SH-SY5Y (cell line): ENCODE data around the gene ACOX3.

ENCODE experiments used
- GATA2 ChIP-seq: IDR thresholded peaks from 2 replicates; pipeline ENCODE4 v1.6.1; 2011; ENCODE audit warnings: mild to moderate bottlenecking, low read depth, low read length
- GATA3 ChIP-seq: IDR thresholded peaks from 2 replicates; pipeline ENCODE4 v1.6.1; 2011; ENCODE audit warnings: low read depth, mild to moderate bottlenecking, low read length, moderate library complexity

The ACOX3 gene

DNA sequence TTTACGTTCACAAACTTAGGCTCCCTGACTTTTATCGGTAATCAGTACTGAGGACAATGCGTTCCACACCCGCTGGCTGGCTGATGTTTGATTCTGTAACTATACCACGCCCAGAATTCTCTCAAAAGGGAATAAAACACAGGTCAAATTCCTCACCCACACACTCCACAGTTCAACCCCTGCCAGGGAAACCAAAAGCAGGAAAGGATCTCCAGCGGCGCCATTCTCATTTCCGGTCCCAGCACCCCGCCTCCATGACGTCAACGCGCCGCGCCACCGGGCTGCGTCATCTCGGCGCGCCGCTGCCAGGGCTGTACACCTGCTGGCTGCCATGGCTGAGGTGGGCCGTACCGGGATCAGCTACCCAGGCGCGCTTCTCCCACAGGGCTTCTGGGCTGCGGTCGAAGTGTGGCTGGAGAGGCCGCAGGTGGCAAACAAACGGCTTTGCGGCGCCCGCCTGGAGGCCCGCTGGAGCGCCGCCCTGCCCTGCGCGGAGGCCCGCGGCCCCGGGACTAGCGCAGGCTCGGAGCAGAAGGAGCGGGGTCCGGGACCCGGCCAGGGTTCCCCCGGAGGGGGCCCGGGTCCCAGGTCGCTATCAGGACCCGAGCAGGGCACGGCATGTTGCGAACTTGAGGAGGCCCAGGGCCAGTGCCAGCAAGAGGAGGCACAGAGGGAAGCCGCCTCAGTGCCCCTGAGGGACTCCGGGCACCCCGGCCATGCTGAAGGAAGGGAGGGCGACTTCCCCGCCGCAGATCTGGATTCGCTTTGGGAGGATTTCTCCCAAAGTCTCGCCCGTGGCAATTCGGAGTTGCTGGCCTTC, at the start of gene ACOX3, which contains the start of gene TRMT44:
TSS of gene ACOX3 (minus strand) at position 232 of the 820 bp plus-strand sequence. CDS start 24,202 bp downstream, outside the sequence.
TSS of gene TRMT44 (plus strand) at position 286 of the 820 bp plus-strand sequence. CDS start at position 332, 46 bp downstream.
- no peak for TF ChIP-seq GATA2
- TF ChIP-seq GATA3 = no peak

DNA sequence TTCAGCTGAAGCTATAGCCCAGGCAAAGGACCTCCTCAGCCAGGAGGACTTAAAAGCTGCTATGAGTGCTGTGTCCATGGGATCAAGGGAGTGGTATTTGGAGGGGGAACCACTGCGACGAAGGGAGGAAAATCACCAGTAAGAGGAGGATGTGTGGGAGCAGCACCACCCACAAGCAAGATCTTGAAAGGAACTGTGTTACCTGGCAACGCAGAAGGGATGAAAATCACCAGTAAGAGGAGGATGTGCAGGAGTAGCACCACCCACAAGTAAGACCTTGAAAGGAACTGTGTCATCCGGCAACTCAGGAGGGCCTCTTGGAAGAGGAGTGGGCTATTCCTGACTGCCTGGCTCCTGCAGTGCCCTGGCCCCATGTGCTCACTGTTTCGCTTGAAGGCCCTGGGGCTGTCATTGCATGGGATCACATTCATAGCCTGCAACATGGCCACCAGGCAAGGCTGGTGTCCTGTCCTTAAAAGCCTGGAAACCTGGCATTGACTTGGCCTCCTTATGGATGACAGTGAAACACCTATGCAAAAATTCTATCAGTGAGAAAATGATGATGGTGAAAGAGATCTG, 48.4 kb upstream of the ACOX3 start:
- TF ChIP-seq GATA3 (no peak), GATA2 (no peak)

DNA sequence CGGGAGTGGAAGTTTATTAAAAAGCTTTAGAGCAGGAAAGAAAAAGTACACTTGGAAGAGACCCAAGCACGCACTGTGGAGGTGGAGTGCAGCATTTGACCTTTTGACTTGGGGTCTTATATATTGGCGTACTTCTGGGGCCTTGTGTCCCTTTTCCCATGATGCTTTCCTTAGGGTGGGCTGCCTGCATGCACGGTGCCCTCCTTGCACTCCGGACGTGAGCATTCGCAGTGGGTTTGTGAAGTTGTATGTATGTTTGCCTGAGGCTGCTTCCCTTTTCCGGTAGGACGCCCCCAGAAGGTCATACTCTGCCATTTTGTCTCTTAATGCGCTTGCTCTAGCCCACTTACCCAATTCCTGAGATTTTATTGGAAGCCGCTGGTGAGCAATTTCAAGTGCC, 39.7 kb upstream of the ACOX3 start:
- TF ChIP-seq GATA2 (no peak), GATA3 (no peak)

DNA sequence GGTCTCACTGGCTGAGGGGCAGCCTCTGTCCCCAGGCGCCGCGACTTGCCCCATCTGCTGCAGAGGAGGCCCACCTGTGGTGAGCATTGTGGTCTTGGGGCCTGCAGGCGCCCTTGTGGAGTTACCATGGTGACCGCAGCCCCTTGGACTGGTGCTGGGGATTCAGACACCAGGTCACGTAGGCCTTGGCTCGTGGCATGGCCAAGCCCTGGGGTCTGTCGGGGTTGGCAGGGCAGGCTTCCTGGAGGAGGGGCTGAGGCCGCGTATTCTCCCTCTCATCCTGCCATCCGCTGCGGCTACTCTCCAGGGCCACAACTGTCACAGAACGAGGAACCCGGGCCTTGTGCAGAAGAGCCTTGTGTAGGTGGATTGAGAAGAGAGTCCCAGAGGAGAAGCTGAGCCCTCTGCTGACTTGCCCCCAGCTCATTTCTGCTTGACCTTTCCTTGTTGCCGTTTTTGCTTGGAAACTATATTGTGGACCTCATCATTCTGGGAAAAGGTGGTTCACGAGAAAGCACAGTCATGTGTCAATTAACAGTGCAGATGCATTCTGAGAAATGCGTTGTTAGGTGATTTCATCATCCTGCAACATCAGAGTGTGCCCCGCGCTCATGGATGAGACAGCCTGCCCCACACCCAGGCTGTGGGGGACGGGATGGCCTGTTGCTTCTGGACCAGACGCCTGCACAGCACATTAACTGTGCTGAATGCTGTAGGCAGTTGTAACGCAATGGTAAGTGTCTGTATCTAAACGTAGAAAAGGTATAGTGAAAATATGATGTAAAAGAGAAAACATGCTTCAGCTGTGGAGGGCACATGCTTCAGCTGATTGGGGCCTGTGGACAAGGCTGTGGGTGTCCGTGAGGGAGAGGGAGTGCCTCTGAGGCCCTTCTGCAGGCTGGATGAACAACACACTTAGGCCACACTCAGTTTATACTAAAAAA, 38.5 kb upstream of the ACOX3 start:
- no peak for TF ChIP-seq GATA2
- no peak for TF ChIP-seq GATA3

DNA sequence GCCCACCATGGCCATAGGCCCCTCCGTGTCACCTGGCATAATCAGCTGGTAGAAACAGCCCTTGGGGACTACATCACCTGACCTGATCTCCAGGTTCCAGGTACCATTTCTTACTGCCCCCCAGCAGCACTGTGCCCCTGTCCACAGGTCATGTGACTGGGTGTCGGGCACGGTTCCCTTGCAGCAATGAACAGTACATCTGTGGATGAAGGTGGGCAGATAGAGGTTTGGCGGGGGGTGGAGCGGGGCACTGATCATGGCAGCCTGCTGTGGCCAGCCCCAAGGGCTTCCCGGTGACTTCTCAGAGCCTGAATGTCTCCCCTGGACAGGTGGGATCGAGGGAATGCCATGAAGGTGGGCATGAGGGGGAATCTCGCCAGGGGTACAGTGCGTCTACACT, 37.8 kb upstream of the ACOX3 start:
- TF ChIP-seq GATA3 (no peak), GATA2 (no peak)

DNA sequence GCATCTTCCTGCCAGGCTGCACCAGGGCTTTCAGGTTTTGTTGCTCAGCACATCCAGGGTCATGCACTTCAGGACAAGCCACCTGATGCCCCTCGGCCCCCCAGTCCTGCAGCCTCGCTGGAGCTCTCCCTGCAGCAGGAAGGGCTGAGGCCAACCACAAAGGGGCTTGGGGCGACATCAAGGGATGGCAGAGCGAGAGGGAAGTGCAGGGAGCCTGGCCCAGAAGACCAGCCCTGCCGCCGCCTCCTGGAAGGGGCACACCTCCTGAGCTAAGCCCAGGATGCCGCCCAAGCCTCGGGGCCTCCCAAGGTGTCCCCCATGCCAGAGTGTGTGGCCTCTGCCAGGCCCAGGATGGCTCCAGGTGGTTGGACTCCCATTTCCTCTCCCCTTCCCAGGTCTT, 37.2 kb upstream of the ACOX3 start:
- TF ChIP-seq GATA3 = no peak
- no peak for TF ChIP-seq GATA2

DNA sequence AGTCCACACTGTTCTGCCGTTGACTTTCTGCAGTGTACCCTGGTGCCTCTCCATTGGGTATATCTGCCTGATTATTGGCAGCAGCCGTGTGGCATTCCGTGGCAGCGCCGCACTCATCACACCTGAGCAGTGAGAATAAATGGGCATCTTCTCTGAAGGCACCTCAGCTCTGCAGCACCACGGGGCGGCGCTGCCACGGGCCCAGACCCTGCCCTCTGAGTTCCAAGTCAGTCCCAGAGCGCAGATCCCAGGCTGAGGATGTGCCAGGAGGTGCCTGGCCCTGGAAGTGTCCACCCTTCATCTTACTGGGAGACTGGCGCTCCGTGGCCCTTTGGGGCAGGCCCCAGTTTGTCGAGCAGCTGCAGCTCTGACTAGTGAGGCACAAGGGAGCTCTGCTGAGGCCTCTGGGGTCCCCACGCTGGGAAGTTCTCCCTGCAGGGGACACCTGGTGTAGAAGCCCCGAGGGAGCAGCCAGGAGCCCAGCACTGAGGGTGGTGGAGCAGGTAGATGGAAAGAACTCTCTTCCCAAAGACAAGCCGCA, 36.6 kb upstream of the ACOX3 start:
- TF ChIP-seq GATA3 = no peak
- no peak for TF ChIP-seq GATA2

DNA sequence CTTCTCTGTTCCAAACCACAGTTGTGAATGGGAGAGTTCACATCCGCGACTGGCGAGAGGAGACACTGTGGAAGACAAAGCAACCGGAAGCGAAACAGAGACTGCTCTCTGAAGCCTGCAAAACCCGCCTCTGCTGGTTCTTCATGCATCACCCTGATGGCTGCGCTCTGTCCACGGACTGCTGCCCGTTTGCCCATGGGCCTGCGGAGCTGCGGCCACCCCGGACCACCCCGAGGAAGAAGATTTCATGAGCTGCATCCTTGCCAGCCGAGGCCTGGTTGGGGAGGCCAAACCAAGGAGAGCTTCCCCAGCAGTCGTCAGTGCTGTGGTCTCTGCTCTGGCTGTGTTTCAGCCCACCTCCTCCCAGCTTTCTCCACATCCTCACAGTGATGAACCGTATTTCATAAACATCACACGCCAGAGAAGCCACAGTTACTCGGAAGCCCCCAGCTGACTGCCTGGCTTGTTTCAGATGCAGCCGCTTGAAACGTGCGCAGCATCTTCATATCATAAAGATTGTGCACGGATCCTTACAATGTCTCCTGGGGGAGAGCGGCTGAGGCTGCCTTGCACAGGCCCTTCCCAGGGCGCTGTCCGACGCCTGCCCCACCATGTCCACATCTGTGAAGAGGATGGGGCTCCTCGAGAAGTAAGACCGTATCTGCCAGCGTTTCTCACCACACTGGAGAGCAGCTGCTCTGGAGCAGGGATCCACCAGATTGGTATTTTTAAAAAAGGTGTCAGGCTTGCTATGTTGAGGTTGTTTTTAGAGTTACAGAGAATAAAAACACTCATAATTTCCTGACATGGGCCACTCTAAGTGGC, 35.4 kb upstream of the ACOX3 start:
- TF ChIP-seq GATA3 (no peak), GATA2 (no peak)

DNA sequence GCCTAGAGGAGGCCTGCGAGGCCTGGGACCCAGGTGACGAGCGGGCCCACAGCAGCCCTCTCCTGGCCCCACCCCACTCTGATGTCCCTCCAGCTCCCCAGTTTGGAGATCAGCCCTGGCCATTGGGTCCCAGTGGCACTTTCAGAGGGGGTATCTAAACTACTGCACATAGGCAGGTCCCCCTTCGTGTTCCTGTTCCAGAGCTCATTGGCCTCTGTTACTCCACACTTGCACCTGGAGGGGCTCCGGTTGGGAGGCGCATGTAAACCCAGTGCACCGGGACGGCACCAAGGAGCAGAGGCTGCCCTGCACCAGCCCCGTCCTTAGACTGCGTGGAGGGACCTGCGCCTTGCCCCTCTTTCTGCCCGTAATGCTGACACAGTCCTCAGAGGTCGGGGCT, 34.3 kb upstream of the ACOX3 start:
- no peak for TF ChIP-seq GATA2
- TF ChIP-seq GATA3 = no peak

DNA sequence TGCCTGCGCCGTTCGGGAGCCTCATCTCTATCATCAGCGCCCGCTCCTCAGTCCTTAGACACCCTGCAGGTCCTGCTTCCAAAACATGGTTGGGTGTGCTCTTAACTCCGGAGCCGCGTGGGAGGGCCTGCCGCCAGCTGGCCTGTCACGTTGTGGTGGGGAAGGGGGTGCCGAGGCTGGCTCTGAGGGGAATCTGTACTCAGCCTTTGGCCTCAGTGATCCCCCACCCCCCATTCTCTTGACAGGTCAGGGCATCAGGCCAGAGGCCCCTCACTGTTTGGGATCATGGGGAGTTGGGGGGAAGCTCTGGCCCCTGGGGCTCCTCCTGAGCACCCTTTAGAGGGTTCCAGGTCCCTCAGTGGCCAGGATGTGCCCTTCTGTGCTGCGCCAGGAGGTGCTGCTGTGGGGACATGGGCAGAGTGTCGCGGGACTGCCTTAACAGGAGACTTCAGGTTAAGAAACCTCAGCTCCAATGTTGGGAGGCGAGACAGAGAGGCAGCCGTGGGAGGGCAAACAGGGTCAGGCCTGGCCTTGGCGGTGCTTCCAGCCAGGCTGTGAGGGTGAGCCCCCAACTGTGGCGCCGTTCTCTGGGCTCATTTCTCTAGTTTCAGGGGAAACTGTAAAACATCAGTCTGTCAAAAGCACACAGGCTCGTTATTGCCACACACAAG, 33.5 kb upstream of the ACOX3 start:
- TF ChIP-seq GATA2 = no peak
- TF ChIP-seq GATA3 = no peak

DNA sequence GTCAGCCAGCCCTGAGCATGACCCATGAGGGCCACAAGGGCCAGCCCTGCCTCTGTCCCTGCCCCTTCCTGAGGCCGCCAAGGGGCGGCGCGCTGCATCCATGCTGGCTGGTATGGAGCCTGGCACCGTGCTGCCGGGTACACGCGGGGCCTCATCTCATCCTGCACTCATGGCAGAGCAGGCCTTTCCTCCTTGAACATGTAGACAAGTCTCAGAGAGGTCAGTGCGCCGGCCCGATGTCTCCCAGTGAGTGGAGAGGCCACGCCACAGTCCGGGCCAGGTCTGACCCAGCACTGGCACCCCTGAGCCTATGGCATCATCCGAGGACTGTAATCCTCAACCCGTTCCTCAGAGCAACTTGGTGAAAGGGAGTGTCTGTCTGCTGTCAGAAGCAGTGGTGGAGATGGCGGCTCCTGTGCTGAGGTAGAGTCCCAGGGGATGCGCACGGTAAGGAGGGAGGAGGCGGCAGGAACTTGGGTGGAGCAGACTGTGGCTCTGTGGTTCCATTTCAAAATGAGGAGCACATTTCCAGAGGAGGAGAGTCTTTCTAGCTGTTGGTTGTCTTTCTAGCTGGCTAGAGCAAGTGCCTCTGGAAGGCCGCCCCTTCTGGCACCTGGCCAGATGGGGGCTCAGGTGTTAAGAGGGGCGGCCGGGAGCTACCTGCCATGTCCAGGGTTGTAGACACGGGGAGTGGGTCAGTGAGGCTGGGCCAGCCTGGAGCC, 32.8 kb upstream of the ACOX3 start:
- TF ChIP-seq GATA3 (no peak), GATA2 (no peak)

DNA sequence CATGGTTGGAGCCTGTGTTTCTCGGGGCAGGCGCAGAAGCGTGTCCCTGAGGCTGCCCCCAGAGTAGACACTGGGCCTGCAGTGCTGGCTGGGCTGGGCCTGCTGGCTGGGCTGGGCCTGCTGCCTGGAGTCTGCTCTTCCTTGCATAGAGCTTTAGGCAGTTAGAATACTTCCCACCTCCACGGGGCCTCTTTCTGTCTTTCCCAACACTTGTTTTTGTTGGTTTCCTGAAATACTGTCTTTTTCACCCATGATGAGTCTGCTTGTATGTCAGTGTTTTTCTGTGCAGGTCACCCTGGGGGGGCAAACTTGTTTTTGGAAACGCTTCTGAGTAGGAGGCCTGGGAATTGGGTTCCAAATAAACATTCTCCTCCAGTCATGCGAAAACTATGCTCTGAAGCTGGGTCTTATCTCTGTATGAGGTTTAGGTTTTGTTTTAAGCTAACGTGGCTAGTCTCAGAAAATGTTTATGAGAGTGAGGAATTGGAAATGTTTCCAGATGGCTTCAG, 32.2 kb upstream of the ACOX3 start:
- TF ChIP-seq GATA3 (no peak), GATA2 (no peak)
